ENCODE measurements around the gene FBXW8.

Gene FBXW8

GRCh38 chr12:116939734-116940133, 29.0 kb downstream of the FBXW8 start:
- Histone ChIP-seq H4K20me1 (ENCODE audit: insufficient read depth, low read length) (no peaks in the 10 kb centered on the region), H3K36me3 (replicated peaks; ENCODE audit: insufficient read depth, low read length) (no peaks in the 10 kb centered on the region), H3K4me1 (ENCODE audit: low read length) (no peaks in the 10 kb centered on the region)

GRCh38 chr12:116941188-116941587, 30.4 kb downstream of the FBXW8 start:
- H3K36me3 ChIP-seq (replicated peaks; ENCODE audit: insufficient read depth, low read length): no peaks in the 10 kb centered on the region
- no peaks in the 10 kb centered on the region for H3K79me2 ChIP-seq (ENCODE audit: low read length)
- no peaks in the 10 kb centered on the region for H3K9me2 ChIP-seq (replicated peaks; ENCODE audit: insufficient read depth, low read length)
- no peaks in the 10 kb centered on the region for H4K20me1 ChIP-seq (ENCODE audit: insufficient read depth, low read length)
- H3K9ac ChIP-seq (ENCODE audit: low read length): no peak overlapping the region
- no peaks in the 10 kb centered on the region for H3K9me3 ChIP-seq (replicated peaks; ENCODE audit: insufficient read depth, low read length)
- H3K4me3 ChIP-seq (ENCODE audit: low read length): no peak overlapping the region
- H3K27me3 ChIP-seq (replicated peaks; ENCODE audit: insufficient read depth, low read length): no peaks in the 10 kb centered on the region
- H3F3A ChIP-seq (ENCODE audit: insufficient read depth, low read length): no peaks in the 10 kb centered on the region
- no peaks in the 10 kb centered on the region for H3K4me1 ChIP-seq (ENCODE audit: low read length)
- TF ChIP-seq EZH2phosphoT487 (IDR thresholded peaks at IDR 0.05; ENCODE audit: low read length): no peak
- no peak for TF ChIP-seq EZH2 (optimal IDR thresholded peaks at IDR 0.05; ENCODE audit: low read depth, low read length)
- no peak for TF ChIP-seq CTCF (IDR thresholded peaks at IDR 0.05; ENCODE audit: low read length)
- no peak for DNase-seq
- H3K27ac ChIP-seq (ENCODE audit: low read length): no peak overlapping the region
- no peak overlapping the region for H2AFZ ChIP-seq (ENCODE audit: low read length)
- no peak overlapping the region for H3K4me2 ChIP-seq (ENCODE audit: low read depth, low read length)

More at GRCh38 chr12:116939734-116940133, 29.0 kb downstream of the FBXW8 start:
- no peak overlapping the region for H3K27ac ChIP-seq (ENCODE audit: low read length)
- TF ChIP-seq EZH2phosphoT487 (IDR thresholded peaks at IDR 0.05; ENCODE audit: low read length) (no peak), EZH2 (optimal IDR thresholded peaks at IDR 0.05; ENCODE audit: low read depth, low read length) (no peak), CTCF (IDR thresholded peaks at IDR 0.05; ENCODE audit: low read length) (no peak)
- H2AFZ ChIP-seq (ENCODE audit: low read length): no peak overlapping the region
- no peaks in the 10 kb centered on the region for H3K27me3 ChIP-seq (replicated peaks; ENCODE audit: insufficient read depth, low read length)
- no peaks in the 10 kb centered on the region for H3K9me2 ChIP-seq (replicated peaks; ENCODE audit: insufficient read depth, low read length)
- H3K4me2 ChIP-seq (ENCODE audit: low read depth, low read length): no peak overlapping the region
- H3K9ac ChIP-seq (ENCODE audit: low read length): no peak overlapping the region
- no peak for DNase-seq
- no peaks in the 10 kb centered on the region for H3K9me3 ChIP-seq (replicated peaks; ENCODE audit: insufficient read depth, low read length)
- H3K4me3 ChIP-seq (ENCODE audit: low read length): no peak overlapping the region
- H3K79me2 ChIP-seq (ENCODE audit: low read length): no peaks in the 10 kb centered on the region
- no peaks in the 10 kb centered on the region for H3F3A ChIP-seq (ENCODE audit: insufficient read depth, low read length)

- no peaks in the 10 kb centered on the region for H3F3A ChIP-seq (ENCODE audit: insufficient read depth, low read length)
- TF ChIP-seq CTCF (IDR thresholded peaks at IDR 0.05; ENCODE audit: low read length): no peak
- TF ChIP-seq EZH2 (optimal IDR thresholded peaks at IDR 0.05; ENCODE audit: low read depth, low read length): no peak
- no peak for TF ChIP-seq EZH2phosphoT487 (IDR thresholded peaks at IDR 0.05; ENCODE audit: low read length)
- H3K4me1 ChIP-seq (ENCODE audit: low read length): no peaks in the 10 kb centered on the region
- H3K4me2 ChIP-seq (ENCODE audit: low read depth, low read length): no peak overlapping the region
- H3K4me3 ChIP-seq (ENCODE audit: low read length): no peak overlapping the region
- H3K79me2 ChIP-seq (ENCODE audit: low read length): no peaks in the 10 kb centered on the region
- no peak overlapping the region for H2AFZ ChIP-seq (ENCODE audit: low read length)
- DNase-seq: no peak
- H3K36me3 ChIP-seq (replicated peaks; ENCODE audit: insufficient read depth, low read length): no peaks in the 10 kb centered on the region
- no peaks in the 10 kb centered on the region for H3K9me2 ChIP-seq (replicated peaks; ENCODE audit: insufficient read depth, low read length)
- H4K20me1 ChIP-seq (ENCODE audit: insufficient read depth, low read length): no peaks in the 10 kb centered on the region
- no peaks in the 10 kb centered on the region for H3K27me3 ChIP-seq (replicated peaks; ENCODE audit: insufficient read depth, low read length)
- H3K9ac ChIP-seq (ENCODE audit: low read length): no peak overlapping the region
- no peak overlapping the region for H3K27ac ChIP-seq (ENCODE audit: low read length)
- H3K9me3 ChIP-seq (replicated peaks; ENCODE audit: insufficient read depth, low read length): no peaks in the 10 kb centered on the region
Measured at GRCh38 chr12:116943419-116944372, 32.9 kb downstream of the FBXW8 start.

Data from MM.1S (cell line).